NT2/D1 (cell line): Measurements from ENCODE around the gene SV2B.

ENCODE experiments used
- YY1 ChIP-seq: IDR thresholded peaks from 2 replicates; pipeline ENCODE4 v1.6.1; 2011; ENCODE audit not compliant: insufficient read length, insufficient read depth
- ZNF274 ChIP-seq: IDR thresholded peaks from 2 replicates; pipeline ENCODE4 v1.6.1; 2011; ENCODE audit warnings: mild to moderate bottlenecking, low read depth, low read length

DNA sequence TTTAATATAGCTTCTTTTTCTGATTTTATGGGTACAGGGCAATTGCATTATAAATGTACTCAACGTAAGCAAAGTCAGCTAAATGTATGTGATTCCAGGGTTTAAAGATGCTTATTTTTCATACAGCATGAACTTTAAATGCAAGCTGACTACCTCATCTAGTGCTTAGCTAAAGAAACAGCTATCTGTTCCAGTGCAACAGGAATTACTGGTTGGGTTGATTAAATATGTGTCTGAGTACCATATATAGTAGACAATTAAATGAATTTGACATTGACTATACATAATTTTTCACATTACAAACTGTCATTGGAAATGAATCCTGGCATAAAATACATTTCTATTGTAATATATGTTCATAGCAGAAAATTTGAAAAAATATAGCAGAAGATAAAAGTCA, 26.3 kb upstream of the SV2B start:
- TF ChIP-seq ZNF274 (no peak), YY1 (no peak)
